22Rv1 (cell line): Measurements from ENCODE around the gene WFDC8.
"Not testable (repeated sequence)": the region's sequence is repeated elsewhere in the genome, so short reads cannot be mapped to it uniquely, and the experiment has no call there.

Experiments
- CTCF ChIP-seq: fragments of 450-650 bp; IDR thresholded peaks from 2 replicates; pipeline ENCODE4 v1.5.1; 2017; ENCODE audit warnings: mild to moderate bottlenecking
- ZFX ChIP-seq: fragments of 450-650 bp; IDR thresholded peaks from 2 replicates; pipeline ENCODE4 v1.6.1; 2017; ENCODE audit warnings: antibody characterized with exemption, borderline replicate concordance

- not testable (repeated sequence) for TF ChIP-seq CTCF, ZFX
Measured at GRCh38 chr20:45585986-45586385, 6.9 kb upstream of the WFDC8 start.
